Measurements from ENCODE around the gene KIF1B. TPM values are rescaled to one million over a fixed set of nuclear protein-coding genes. Genes with fewer than 3 reads are reported as not detected.

The KIF1B gene
- total and polyA plus RNA-seq, 8 donors, result 4.0 to 82.2 (median 26.3) TPM

DNA sequence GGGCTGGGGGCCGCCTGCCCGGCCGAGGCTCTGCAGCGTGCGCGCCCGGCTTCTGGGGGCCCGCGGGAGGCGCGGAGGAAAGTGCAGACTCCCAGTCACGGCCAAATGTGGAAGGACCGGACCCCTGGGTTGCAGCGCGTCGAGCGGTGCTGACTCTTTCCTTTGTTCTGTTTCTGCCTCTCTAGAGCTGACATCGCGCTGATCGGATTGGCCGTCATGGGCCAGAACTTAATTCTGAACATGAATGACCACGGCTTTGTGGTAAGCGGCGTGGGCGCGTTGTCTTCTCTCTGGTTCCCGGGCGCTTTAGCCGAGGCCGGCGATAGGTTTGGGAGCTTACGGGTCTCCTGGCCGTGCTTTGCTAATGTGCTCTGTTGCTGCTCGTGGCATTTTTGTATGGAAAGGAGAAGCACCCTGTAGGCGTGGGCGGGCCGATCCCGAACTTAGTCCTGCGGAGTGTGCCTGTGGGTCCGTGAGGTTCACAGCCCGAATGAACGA lies 189.1 kb downstream of the KIF1B start:
- Histone ChIP-seq H3K4me1 (peaks cover 7 to 37% (median 32%) of the 10 kb centered on the region in 4 donors), H3K27ac (peak overlapping the region; percentile 93 to 97 (median 94)), H3K9me3 (no peaks in the 10 kb centered on the region), H3K4me3 (peak overlapping the region; percentile 88 to 89 (median 89)), H3K27me3 (no peaks in the 10 kb centered on the region), H3K36me3 (peaks cover 20 to 34% (median 27%) of the 10 kb centered on the region in 4 donors)
- TF ChIP-seq EP300 (IDR thresholded peaks at IDR 0.05) (no peak), POLR2A (IDR thresholded peaks at IDR 0.05) (no peak), POLR2AphosphoS5 (IDR thresholded peaks at IDR 0.05) (no peak)
- TF ChIP-seq, protein P1, sequence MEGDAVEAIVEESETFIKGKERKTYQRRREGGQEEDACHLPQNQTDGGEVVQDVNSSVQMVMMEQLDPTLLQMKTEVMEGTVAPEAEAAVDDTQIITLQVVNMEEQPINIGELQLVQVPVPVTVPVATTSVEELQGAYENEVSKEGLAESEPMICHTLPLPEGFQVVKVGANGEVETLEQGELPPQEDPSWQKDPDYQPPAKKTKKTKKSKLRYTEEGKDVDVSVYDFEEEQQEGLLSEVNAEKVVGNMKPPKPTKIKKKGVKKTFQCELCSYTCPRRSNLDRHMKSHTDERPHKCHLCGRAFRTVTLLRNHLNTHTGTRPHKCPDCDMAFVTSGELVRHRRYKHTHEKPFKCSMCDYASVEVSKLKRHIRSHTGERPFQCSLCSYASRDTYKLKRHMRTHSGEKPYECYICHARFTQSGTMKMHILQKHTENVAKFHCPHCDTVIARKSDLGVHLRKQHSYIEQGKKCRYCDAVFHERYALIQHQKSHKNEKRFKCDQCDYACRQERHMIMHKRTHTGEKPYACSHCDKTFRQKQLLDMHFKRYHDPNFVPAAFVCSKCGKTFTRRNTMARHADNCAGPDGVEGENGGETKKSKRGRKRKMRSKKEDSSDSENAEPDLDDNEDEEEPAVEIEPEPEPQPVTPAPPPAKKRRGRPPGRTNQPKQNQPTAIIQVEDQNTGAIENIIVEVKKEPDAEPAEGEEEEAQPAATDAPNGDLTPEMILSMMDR (IDR thresholded peaks at IDR 0.05), result no peak
- DNase-seq, result no peak
- WGBS, 5 donors, result 1 to 5% (median 2%) methylated on average over 16 to 42 of the region's 42 CpGs
- intact Hi-C loops (cut with DNase I; ENCODE audit: low total_unique reads), result no loop called here

DNA sequence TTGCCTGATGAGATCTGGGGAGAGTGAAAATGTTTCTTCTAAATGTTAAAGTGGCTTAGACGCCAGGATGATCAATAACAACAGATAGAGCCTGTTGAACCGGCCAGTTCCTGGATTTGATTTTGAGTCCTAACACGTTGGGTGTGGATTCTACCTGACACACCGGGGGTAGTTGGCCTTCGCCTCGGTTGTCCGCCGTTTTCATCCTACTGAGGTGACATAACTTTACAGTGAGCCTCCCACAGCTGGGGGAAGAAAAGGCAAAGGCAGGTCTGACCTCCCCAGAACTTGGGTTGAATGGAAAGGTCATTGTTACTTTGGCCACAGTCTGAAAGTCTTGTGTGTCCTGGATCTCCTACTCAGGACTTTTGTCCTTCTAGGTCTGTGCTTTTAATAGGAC lies 189.6 kb downstream of the KIF1B start:
- TF ChIP-seq EP300 (IDR thresholded peaks at IDR 0.05) (no peak), POLR2A (IDR thresholded peaks at IDR 0.05) (no peak), POLR2AphosphoS5 (IDR thresholded peaks at IDR 0.05) (no peak)
- TF ChIP-seq, protein P1 (IDR thresholded peaks at IDR 0.05), result no peak
- Histone ChIP-seq H3K27ac (peak overlapping the region in 4 of 5 donors; percentile 31 to 97 (median 94)), H3K27me3 (no peaks in the 10 kb centered on the region), H3K9me3 (no peaks in the 10 kb centered on the region), H3K4me3 (peak overlapping the region; percentile 88 to 89 (median 89)), H3K36me3 (peaks cover 25 to 40% (median 32%) of the 10 kb centered on the region in 4 donors), H3K4me1 (peaks cover 7 to 37% (median 32%) of the 10 kb centered on the region in 4 donors)
- peak in 1 of 2 donors; percentile 13 for DNase-seq
- WGBS, 5 donors, result 29 to 43% (median 37%) methylated on average over 8 of the region's 8 CpGs
- intact Hi-C loops (cut with DNase I; ENCODE audit: low total_unique reads), result no loop called here

DNA sequence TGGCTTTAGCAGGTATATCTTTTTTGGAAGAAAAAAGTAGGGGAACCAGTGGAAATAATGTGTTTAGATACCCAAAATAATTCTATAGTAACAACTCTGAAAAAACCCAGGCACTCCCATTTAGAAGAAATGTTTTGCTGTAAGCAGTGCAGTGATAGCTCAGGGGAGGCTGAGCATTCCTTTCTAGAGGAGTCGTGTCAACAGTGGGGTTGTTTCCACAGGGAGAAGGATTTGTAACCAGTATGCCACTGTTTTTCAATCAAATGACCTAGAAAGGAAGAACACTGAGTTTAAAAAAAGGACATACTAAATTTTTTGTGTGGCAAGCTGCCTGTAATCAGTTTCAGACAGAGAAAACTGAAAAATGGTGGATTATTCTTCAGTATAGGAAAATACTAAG lies 190.9 kb downstream of the KIF1B start:
- peaks cover 7 to 37% (median 32%) of the 10 kb centered on the region in 4 donors for H3K4me1 ChIP-seq
- peak overlapping the region in 2 of 5 donors; percentile 94 to 97 for H3K27ac ChIP-seq
- WGBS, 5 donors, result 67 to 81% (median 76%) methylated on average over 1 of the region's 1 CpG
- H3K27me3 ChIP-seq, result no peaks in the 10 kb centered on the region
- TF ChIP-seq POLR2AphosphoS5 (IDR thresholded peaks at IDR 0.05) (no peak), EP300 (IDR thresholded peaks at IDR 0.05) (no peak), POLR2A (IDR thresholded peaks at IDR 0.05) (no peak)
- TF ChIP-seq, protein P1 (IDR thresholded peaks at IDR 0.05), result no peak
- peaks cover 38 to 52% (median 45%) of the 10 kb centered on the region in 4 donors for H3K36me3 ChIP-seq
- intact Hi-C loops (cut with DNase I; ENCODE audit: low total_unique reads), result no loop called here
- peak overlapping the region in 2 of 4 donors; percentile 14 to 89 for H3K4me3 ChIP-seq
- no peaks in the 10 kb centered on the region for H3K9me3 ChIP-seq
- DNase-seq, result no peak

DNA sequence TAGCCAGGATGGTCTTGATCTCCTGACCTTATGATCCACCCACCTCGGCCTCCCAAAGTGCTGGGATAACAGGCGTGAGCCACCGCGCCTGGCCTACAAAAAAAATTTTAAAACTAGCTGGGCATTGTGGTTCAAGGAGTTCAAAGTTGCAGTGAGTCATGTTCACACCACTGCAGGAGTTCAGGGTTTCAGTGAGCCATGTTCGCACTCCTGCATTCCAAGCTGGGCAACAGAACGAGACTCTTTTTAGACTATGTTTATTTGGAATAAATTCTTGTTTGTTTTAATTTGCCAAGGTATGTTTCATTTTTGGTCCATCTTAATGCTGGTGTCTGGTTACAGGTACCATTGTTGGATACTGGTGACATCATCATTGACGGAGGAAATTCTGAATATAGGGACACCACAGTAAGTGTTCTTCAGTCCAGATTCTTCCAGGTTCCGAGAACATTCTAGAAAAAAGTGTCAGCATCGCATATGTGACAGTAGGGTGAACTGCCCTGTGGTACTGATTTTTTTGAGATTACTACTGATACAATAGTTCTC lies 192.4 kb downstream of the KIF1B start:
- Histone ChIP-seq H3K9me3 (no peaks in the 10 kb centered on the region), H3K4me1 (peaks cover 7 to 31% (median 28%) of the 10 kb centered on the region in 4 donors), H3K27ac (no peak overlapping the region), H3K36me3 (peaks cover 52 to 68% (median 60%) of the 10 kb centered on the region in 4 donors), H3K4me3 (no peak overlapping the region), H3K27me3 (no peaks in the 10 kb centered on the region)
- intact Hi-C loops (cut with DNase I; ENCODE audit: low total_unique reads), result no loop called here
- WGBS, 5 donors, result 94 to 95% (median 95%) methylated on average over 9 of the region's 9 CpGs
- no peak for DNase-seq
- TF ChIP-seq, protein P1 (IDR thresholded peaks at IDR 0.05), result no peak
- TF ChIP-seq POLR2AphosphoS5 (IDR thresholded peaks at IDR 0.05), result no peak
- no peak for TF ChIP-seq POLR2A (IDR thresholded peaks at IDR 0.05)
- TF ChIP-seq EP300 (IDR thresholded peaks at IDR 0.05), result no peak
